Astrocyte (in vitro differentiated cells and primary cell): ENCODE data around the gene PHF14. TPM values are rescaled to one million over a fixed set of nuclear protein-coding genes. Genes with fewer than 3 reads are reported as not detected.

ENCODE experiments used
- DNase-seq: peaks from one replicate; pipeline ENCODE4 v3.0.0-alpha.2; 2010; ENCODE audit warnings: low read depth
- FAIRE-seq: peaks from 2 replicates; lab custom pipeline; 2011; peaks lifted over from hg19 to GRCh38; lab: Jason Lieb, UNC
- H2AFZ ChIP-seq: 2 replicates; pipeline ENCODE4 v1.6.0; 2012; ENCODE audit warnings: low read depth, low read length, inconsistent platforms
- H3K27ac ChIP-seq: 2 replicates; pipeline ENCODE4 v1.5.1; 2011; ENCODE audit warnings: low read depth, low read length, inconsistent platforms
- H3K27me3 ChIP-seq: 2 replicates; pipeline ENCODE4 v1.6.0; 2011; ENCODE audit warnings: low read length, inconsistent platforms; ENCODE audit not compliant: insufficient read depth
- H3K36me3 ChIP-seq: 2 replicates; pipeline ENCODE4 v1.5.1; 2011; ENCODE audit warnings: low read length, inconsistent platforms; ENCODE audit not compliant: insufficient read depth
- H3K4me1 ChIP-seq: 2 replicates; pipeline ENCODE4 v1.5.1; 2011; ENCODE audit warnings: low read length, inconsistent platforms; ENCODE audit not compliant: insufficient read depth
- H3K4me2 ChIP-seq: 2 replicates; pipeline ENCODE4 v1.6.0; 2012; ENCODE audit warnings: low read length, inconsistent platforms
- H3K4me3 ChIP-seq: 2 replicates; pipeline ENCODE4 v1.5.1; 2011; ENCODE audit warnings: low read depth, mild to moderate bottlenecking, low read length, inconsistent platforms; ENCODE audit not compliant: insufficient read depth
- H3K79me2 ChIP-seq: 2 replicates; pipeline ENCODE4 v1.6.0; 2012; ENCODE audit warnings: mild to moderate bottlenecking, low read length, inconsistent platforms; ENCODE audit not compliant: insufficient read depth
- H3K9ac ChIP-seq: 2 replicates; pipeline ENCODE4 v1.6.0; 2012; ENCODE audit warnings: mild to moderate bottlenecking, low read length, inconsistent platforms
- H3K9me3 ChIP-seq: 2 replicates; pipeline ENCODE4 v1.5.1; 2012; ENCODE audit warnings: low read depth, mild to moderate bottlenecking, low read length, inconsistent platforms; ENCODE audit not compliant: insufficient read depth
- H4K20me1 ChIP-seq: 2 replicates; pipeline ENCODE4 v1.6.0; 2012; ENCODE audit warnings: low read length, inconsistent platforms; ENCODE audit not compliant: insufficient read depth
- H3K27ac Mint-ChIP-seq: one replicate; pipeline ENCODE4 v1.8.0; 2021; ENCODE audit warnings: mild to moderate bottlenecking, mixed read lengths; ENCODE audit not compliant: unreplicated experiment
- H3K27me3 Mint-ChIP-seq: one replicate; pipeline ENCODE4 v1.8.0; 2021; ENCODE audit warnings: low read depth, mixed read lengths; ENCODE audit not compliant: unreplicated experiment
- H3K36me3 Mint-ChIP-seq: one replicate; pipeline ENCODE4 v1.8.0; 2021; ENCODE audit warnings: low read depth, mixed read lengths; ENCODE audit not compliant: unreplicated experiment
- H3K4me1 Mint-ChIP-seq: one replicate; pipeline ENCODE4 v1.8.0; 2021; ENCODE audit warnings: low read depth, mixed read lengths; ENCODE audit not compliant: unreplicated experiment
- H3K4me3 Mint-ChIP-seq: one replicate; pipeline ENCODE4 v1.8.0; 2021; ENCODE audit warnings: mild to moderate bottlenecking, moderate library complexity, mixed read lengths; ENCODE audit not compliant: unreplicated experiment
- H3K9me3 Mint-ChIP-seq: one replicate; pipeline ENCODE4 v1.8.0; 2021; ENCODE audit warnings: mild to moderate bottlenecking, mixed read lengths; ENCODE audit not compliant: unreplicated experiment
- EZH2 ChIP-seq: IDR thresholded peaks from 2 replicates; pipeline ENCODE4 v1.6.1; 2012; ENCODE audit warnings: mild to moderate bottlenecking, low read length, inconsistent platforms; ENCODE audit not compliant: insufficient read depth
- total RNA-seq: library from RNA; stranded (reverse); gene quantifications from 2 replicates; pipeline ENCODE4 v1.2.1, GENCODE V29; 2021
- TF ChIP-seq, protein P1 (sequence below): IDR thresholded peaks from 2 replicates; pipeline ENCODE4 v1.5.1; 2011; ENCODE audit warnings: low read depth, mild to moderate bottlenecking, inconsistent platforms, low read length, moderate library complexity; ENCODE audit not compliant: insufficient read depth

Gene PHF14
- total RNA-seq, 1 donor from 2014 or later, result 28.8 TPM

GRCh38 chr7:10998996-10999757 lies 25.5 kb downstream of the PHF14 start:
- no peak overlapping the region for H3K27ac ChIP-seq
- no peak overlapping the region for H3K27ac Mint-ChIP-seq
- peaks cover 4% of the 10 kb centered on the region for H3K4me1 Mint-ChIP-seq
- no peak overlapping the region for H3K9ac ChIP-seq
- TF ChIP-seq EZH2, result no peak
- TF ChIP-seq, protein P1, sequence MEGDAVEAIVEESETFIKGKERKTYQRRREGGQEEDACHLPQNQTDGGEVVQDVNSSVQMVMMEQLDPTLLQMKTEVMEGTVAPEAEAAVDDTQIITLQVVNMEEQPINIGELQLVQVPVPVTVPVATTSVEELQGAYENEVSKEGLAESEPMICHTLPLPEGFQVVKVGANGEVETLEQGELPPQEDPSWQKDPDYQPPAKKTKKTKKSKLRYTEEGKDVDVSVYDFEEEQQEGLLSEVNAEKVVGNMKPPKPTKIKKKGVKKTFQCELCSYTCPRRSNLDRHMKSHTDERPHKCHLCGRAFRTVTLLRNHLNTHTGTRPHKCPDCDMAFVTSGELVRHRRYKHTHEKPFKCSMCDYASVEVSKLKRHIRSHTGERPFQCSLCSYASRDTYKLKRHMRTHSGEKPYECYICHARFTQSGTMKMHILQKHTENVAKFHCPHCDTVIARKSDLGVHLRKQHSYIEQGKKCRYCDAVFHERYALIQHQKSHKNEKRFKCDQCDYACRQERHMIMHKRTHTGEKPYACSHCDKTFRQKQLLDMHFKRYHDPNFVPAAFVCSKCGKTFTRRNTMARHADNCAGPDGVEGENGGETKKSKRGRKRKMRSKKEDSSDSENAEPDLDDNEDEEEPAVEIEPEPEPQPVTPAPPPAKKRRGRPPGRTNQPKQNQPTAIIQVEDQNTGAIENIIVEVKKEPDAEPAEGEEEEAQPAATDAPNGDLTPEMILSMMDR, result no peak
- peaks cover 3% of the 10 kb centered on the region for H3K9me3 Mint-ChIP-seq
- no peaks in the 10 kb centered on the region for H3K36me3 ChIP-seq
- no peak overlapping the region for H3K4me2 ChIP-seq
- peaks cover 20% of the 10 kb centered on the region for H4K20me1 ChIP-seq
- H2AFZ ChIP-seq, result no peak overlapping the region
- no peak overlapping the region for H3K4me3 Mint-ChIP-seq
- H3K79me2 ChIP-seq, result peaks cover 60% of the 10 kb centered on the region
- no peaks in the 10 kb centered on the region for H3K27me3 ChIP-seq
- no peaks in the 10 kb centered on the region for H3K4me1 ChIP-seq
- no peak overlapping the region for H3K4me3 ChIP-seq
- H3K9me3 ChIP-seq, result no peaks in the 10 kb centered on the region
- FAIRE-seq (no peak), DNase-seq (no peak)
- H3K36me3 Mint-ChIP-seq, result peaks cover 19% of the 10 kb centered on the region
- no peaks in the 10 kb centered on the region for H3K27me3 Mint-ChIP-seq

DNA sequence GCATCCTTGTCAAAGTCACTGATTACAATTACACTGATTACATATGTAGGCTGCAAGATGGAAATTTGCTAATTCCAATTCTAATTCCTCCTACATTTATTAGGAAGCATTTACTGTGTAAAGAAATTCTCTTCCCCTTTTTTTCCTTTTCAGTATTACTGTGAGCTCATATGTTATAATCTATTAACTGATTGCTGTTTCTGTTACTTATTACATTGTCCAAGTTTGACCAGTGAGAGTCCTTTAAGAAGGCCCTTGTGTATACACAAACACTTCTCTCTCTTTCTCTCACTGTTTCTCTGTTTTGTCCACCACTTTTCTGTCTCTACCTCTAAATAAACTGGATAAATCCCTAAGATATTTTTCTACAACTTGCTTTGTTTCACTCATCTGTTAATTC lies 31.5 kb downstream of the PHF14 start:
- Histone ChIP-seq H3K4me1 (no peaks in the 10 kb centered on the region), H3K27me3 (no peaks in the 10 kb centered on the region), H3K79me2 (peaks cover 44% of the 10 kb centered on the region), H3K4me2 (no peak overlapping the region), H3K4me3 (no peak overlapping the region), H3K9ac (no peak overlapping the region), H3K27ac (no peak overlapping the region), H2AFZ (no peak overlapping the region), H4K20me1 (peaks cover 8% of the 10 kb centered on the region), H3K36me3 (no peaks in the 10 kb centered on the region), H3K9me3 (no peaks in the 10 kb centered on the region)
- Mint-ChIP-seq H3K4me3 (no peak overlapping the region), H3K9me3 (no peaks in the 10 kb centered on the region), H3K4me1 (no peaks in the 10 kb centered on the region), H3K36me3 (peaks cover 9% of the 10 kb centered on the region), H3K27me3 (no peaks in the 10 kb centered on the region), H3K27ac (no peak overlapping the region)
- FAIRE-seq (no peak), DNase-seq (no peak)
- TF ChIP-seq EZH2, result no peak
- TF ChIP-seq, protein P1, result no peak

- H3K4me1 ChIP-seq, result no peaks in the 10 kb centered on the region
- H3K9me3 ChIP-seq, result no peaks in the 10 kb centered on the region
- no peak overlapping the region for H3K4me2 ChIP-seq
- H3K79me2 ChIP-seq, result peaks cover 35% of the 10 kb centered on the region
- Mint-ChIP-seq H3K4me3 (no peak overlapping the region), H3K27me3 (no peaks in the 10 kb centered on the region), H3K27ac (no peak overlapping the region), H3K4me1 (no peaks in the 10 kb centered on the region), H3K9me3 (no peaks in the 10 kb centered on the region), H3K36me3 (peaks cover 9% of the 10 kb centered on the region)
- H3K4me3 ChIP-seq, result no peak overlapping the region
- DNase-seq, result no peak
- no peak for FAIRE-seq
- no peaks in the 10 kb centered on the region for H3K27me3 ChIP-seq
- H2AFZ ChIP-seq, result no peak overlapping the region
- H4K20me1 ChIP-seq, result peaks cover 8% of the 10 kb centered on the region
- H3K36me3 ChIP-seq, result no peaks in the 10 kb centered on the region
- no peak overlapping the region for H3K9ac ChIP-seq
- H3K27ac ChIP-seq, result no peak overlapping the region
- TF ChIP-seq, protein P1, result no peak
- TF ChIP-seq EZH2, result no peak
These were observed 32.6 kb downstream of the PHF14 start for GRCh38 chr7:11006291-11006690.
